ENCODE data around the gene SLC1A3. TPM values are rescaled to one million over a fixed set of nuclear protein-coding genes. Genes with fewer than 3 reads are reported as not detected.
A peak's percentile ranks its signal among the peaks of the same experiment; 100 is the strongest.

SLC1A3 gene
- total and polyA plus RNA-seq, 11 donors: 49.5 to 153 (median 66.1) TPM

DNA sequence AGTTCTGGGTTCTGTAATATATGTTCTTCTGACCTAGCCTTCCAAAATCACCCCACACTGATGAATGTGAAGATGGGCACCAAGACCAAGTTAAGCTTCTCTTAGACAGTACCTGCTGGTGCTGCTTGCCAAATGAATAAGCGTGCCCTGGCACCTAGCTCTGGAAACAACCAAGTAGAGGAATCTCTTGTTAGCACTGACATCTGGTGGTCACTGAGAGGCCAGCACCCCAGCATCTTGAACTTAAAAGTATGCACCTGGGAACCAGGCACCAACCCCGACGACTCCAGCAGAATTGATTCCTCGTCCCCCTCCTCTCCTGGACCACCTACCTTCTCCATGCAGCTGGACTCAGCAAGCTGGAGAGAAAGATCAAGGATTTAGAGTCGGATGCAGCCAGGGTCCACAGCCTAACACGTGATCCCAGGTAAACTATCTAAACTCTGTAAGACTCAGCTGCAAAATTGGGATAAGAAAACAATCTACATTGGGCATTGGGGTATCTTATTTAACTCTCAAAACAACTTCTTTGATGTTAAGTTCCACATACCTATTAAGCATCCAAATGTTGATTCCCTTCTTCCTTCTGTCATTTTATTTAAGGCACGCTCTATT lies 89.8 kb downstream of the SLC1A3 start:
- no peaks in the 10 kb centered on the region for H3K9me3 ChIP-seq
- no peak overlapping the region for H3K27ac ChIP-seq
- peak in 2 of 4 donors; percentile 27 to 35 for ATAC-seq
- DNase-seq: peak in 3 of 5 donors; percentile 34 to 63 (median 61)
- H3K27me3 ChIP-seq: no peaks in the 10 kb centered on the region
- no peak for TF ChIP-seq POLR2A (IDR thresholded peaks at IDR 0.05)
- TF ChIP-seq, protein P1, sequence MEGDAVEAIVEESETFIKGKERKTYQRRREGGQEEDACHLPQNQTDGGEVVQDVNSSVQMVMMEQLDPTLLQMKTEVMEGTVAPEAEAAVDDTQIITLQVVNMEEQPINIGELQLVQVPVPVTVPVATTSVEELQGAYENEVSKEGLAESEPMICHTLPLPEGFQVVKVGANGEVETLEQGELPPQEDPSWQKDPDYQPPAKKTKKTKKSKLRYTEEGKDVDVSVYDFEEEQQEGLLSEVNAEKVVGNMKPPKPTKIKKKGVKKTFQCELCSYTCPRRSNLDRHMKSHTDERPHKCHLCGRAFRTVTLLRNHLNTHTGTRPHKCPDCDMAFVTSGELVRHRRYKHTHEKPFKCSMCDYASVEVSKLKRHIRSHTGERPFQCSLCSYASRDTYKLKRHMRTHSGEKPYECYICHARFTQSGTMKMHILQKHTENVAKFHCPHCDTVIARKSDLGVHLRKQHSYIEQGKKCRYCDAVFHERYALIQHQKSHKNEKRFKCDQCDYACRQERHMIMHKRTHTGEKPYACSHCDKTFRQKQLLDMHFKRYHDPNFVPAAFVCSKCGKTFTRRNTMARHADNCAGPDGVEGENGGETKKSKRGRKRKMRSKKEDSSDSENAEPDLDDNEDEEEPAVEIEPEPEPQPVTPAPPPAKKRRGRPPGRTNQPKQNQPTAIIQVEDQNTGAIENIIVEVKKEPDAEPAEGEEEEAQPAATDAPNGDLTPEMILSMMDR (IDR thresholded peaks at IDR 0.05): peak; percentile 33 to 71 (median 52)
- 30 to 41% (median 37%) methylated on average over 7 of the region's 7 CpGs for WGBS, 4 donors
- intact Hi-C loops (cut with DNase I): loop anchor here in 6 of 10 donors (2.0 to 10.0 kb wide), 6 partner anchors 191 to 521 kb away; partner anchors contain the start of gene RANBP3L (in 1 of the 6)
- H3K4me3 ChIP-seq: no peak overlapping the region
- H3K36me3 ChIP-seq: no peaks in the 10 kb centered on the region
- peaks cover 0 to 33% (median 18%) of the 10 kb centered on the region in 12 donors for H3K4me1 ChIP-seq

DNA sequence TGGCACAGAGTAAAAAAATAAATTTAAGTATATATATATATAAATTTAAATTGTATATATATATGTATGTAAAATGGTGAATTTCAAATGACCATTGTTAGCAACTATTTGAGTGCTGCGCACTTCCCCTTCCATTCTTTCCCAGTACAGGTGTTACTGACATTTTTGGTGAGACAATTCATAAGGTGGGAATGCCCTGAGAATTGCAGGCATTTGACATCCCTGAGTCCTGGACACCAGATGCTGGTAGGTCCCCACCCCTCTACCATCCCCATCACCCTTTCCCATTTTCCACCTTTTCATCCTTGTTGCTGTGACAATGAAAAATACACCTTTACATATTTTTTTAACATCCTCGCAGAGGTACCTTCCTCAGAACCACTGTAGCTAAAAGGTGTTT lies 91.6 kb downstream of the SLC1A3 start:
- 94 to 96% (median 96%) methylated on average over 2 of the region's 2 CpGs for WGBS, 4 donors
- intact Hi-C loops (cut with DNase I): loop anchor here in 6 of 10 donors (5.0 to 10.0 kb wide), 5 partner anchors 193 to 523 kb away; partner anchors contain the start of gene RANBP3L (in 1 of the 6)
- Histone ChIP-seq H3K36me3 (no peaks in the 10 kb centered on the region), H3K4me1 (peaks cover 0 to 24% (median 8%) of the 10 kb centered on the region in 12 donors), H3K4me3 (no peak overlapping the region), H3K9me3 (no peaks in the 10 kb centered on the region), H3K27me3 (no peaks in the 10 kb centered on the region), H3K27ac (no peak overlapping the region)
- no peak for ATAC-seq
- no peak for DNase-seq
- TF ChIP-seq POLR2A (IDR thresholded peaks at IDR 0.05): no peak
- TF ChIP-seq, protein P1 (IDR thresholded peaks at IDR 0.05): no peak

DNA sequence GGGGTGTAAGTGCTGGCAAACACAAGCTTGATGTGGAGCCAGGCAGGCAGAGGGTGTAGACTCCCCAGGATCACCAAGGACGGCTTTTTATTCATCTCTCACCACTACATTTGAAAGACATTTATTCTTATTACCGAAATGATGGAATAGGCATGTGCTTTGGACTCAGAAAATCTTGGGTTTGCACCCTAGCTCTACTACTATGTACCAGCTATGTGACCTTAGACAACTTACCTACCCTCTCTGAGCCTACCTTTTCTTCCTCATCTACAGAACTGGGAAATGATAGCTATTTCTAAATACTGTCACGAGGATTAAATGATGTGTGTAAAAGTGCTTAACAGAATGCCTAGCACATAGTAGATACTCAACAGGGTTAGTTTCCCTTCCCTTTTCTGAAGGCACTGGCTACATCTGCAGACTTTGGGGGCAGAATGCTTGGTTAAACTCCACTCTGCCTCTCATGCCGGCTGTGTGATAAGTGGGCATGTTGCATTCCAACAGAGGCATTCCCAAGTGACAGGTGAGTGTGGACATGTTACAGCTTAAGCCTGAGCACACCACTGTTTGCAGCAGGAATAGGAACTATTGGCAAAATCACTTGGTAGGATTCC lies 94.8 kb downstream of the SLC1A3 start:
- DNase-seq (peak in 2 of 5 donors; percentile 35 to 59), ATAC-seq (peak; percentile 63 to 84 (median 78))
- peaks cover 0 to 40% (median 10%) of the 10 kb centered on the region in 12 donors for H3K4me1 ChIP-seq
- peak overlapping the region in 9 of 12 donors; percentile 30 to 82 (median 61) for H3K27ac ChIP-seq
- H3K9me3 ChIP-seq: no peaks in the 10 kb centered on the region
- no peak for TF ChIP-seq POLR2A (IDR thresholded peaks at IDR 0.05)
- TF ChIP-seq, protein P1 (IDR thresholded peaks at IDR 0.05): no peak
- H3K36me3 ChIP-seq: no peaks in the 10 kb centered on the region
- WGBS, 4 donors: 37 to 42% (median 41%) methylated on average over 4 of the region's 4 CpGs
- H3K27me3 ChIP-seq: no peaks in the 10 kb centered on the region
- intact Hi-C loops (cut with DNase I): no loop called here
- H3K4me3 ChIP-seq: no peak overlapping the region

DNA sequence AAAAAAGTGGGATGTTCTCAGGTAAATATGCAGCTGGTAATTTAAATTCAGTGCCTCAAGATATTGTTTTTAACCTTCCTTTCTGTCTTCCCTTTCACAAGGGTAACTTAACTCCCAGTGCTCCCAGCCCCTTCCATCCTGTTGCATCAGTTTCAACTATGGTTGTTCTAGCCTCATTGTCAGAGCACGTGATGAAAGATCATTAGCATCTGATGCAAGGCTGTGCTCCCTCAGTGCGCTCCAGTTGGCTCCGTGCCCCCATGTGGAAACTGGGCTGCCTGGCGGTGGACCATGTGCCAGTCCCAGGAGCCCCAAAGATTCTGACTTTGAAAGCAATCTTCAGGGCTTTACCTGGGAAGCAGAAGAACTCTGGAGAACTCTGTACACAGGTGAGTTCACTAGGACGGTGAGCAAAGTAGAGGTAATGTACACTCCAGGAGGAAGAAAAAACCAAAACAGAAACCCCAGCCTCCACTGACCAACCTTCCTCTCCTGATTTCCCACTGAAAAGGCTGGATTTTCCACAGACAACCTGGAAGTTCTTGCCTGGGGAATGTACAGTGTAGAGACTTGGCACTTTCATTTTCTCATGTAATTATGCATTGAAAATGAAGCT lies 96.9 kb downstream of the SLC1A3 start:
- WGBS, 4 donors: 38 to 54% (median 41%) methylated on average over 5 of the region's 5 CpGs

More for the DNA sequence above, 96.9 kb downstream of the SLC1A3 start:
- DNase-seq (peak in 3 of 5 donors; percentile 52 to 72 (median 63)), ATAC-seq (peak in 2 of 4 donors; percentile 41 to 56)
- Histone ChIP-seq H3K36me3 (no peaks in the 10 kb centered on the region), H3K4me1 (peaks cover 0 to 40% (median 10%) of the 10 kb centered on the region in 12 donors), H3K27ac (peak overlapping the region in 11 of 12 donors; percentile 5 to 75 (median 36)), H3K27me3 (no peaks in the 10 kb centered on the region), H3K4me3 (no peak overlapping the region), H3K9me3 (peaks cover 0 to 13% (median 0%) of the 10 kb centered on the region in 12 donors)
- TF ChIP-seq, protein P1 (IDR thresholded peaks at IDR 0.05): no peak
- TF ChIP-seq POLR2A (IDR thresholded peaks at IDR 0.05): no peak
- intact Hi-C loops (cut with DNase I): no loop called here

All from heart left ventricle (tissue), 16 donors.